ENCODE data around the gene AHCTF1. TPM values are rescaled to one million over a fixed set of nuclear protein-coding genes. Genes with fewer than 3 reads are reported as not detected.
A peak's percentile ranks its signal among the peaks of the same experiment; 100 is the strongest.

AHCTF1 gene, protein sequence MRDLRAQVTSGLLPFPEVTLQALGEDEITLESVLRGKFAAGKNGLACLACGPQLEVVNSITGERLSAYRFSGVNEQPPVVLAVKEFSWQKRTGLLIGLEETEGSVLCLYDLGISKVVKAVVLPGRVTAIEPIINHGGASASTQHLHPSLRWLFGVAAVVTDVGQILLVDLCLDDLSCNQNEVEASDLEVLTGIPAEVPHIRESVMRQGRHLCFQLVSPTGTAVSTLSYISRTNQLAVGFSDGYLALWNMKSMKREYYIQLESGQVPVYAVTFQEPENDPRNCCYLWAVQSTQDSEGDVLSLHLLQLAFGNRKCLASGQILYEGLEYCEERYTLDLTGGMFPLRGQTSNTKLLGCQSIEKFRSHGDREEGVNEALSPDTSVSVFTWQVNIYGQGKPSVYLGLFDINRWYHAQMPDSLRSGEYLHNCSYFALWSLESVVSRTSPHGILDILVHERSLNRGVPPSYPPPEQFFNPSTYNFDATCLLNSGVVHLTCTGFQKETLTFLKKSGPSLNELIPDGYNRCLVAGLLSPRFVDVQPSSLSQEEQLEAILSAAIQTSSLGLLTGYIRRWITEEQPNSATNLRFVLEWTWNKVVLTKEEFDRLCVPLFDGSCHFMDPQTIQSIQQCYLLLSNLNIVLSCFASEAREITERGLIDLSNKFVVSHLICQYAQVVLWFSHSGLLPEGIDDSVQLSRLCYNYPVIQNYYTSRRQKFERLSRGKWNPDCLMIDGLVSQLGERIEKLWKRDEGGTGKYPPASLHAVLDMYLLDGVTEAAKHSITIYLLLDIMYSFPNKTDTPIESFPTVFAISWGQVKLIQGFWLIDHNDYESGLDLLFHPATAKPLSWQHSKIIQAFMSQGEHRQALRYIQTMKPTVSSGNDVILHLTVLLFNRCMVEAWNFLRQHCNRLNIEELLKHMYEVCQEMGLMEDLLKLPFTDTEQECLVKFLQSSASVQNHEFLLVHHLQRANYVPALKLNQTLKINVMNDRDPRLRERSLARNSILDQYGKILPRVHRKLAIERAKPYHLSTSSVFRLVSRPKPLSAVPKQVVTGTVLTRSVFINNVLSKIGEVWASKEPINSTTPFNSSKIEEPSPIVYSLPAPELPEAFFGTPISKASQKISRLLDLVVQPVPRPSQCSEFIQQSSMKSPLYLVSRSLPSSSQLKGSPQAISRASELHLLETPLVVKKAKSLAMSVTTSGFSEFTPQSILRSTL (N-terminal part only)
- 13.0 and 18.1 TPM in 2 replicates for polyA plus RNA-seq (2011; rRNA removed)
- polyA minus RNA-seq (2011; rRNA and poly(A)+ RNA removed) = 16.0 and 33.2 TPM in 2 replicates

GRCh38 chr1:246931549-246932365 is at the start of gene AHCTF1:
Gene AHCTF1, minus strand, starts transcription at chr1:246931948. Its CDS starts 13,578 bp downstream, at chr1:246918370.
- ChIA-PET POLR2A (interaction anchor here (0.5 to 0.8 kb wide), 8 partner anchors 22 to 441 kb away, joined by 3 to 6 read pairs (median 3); partner anchors contain the start of gene ZNF670), CTCF (interaction anchor here (0.6 kb wide), 1 partner anchor 73 kb away, joined by 3 read pairs; no protein-coding TSS in a partner anchor)
- H3K27me3 ChIP-seq (ENCODE audit: control insufficient read depth, insufficient read depth, low read length) = no peaks in the 10 kb centered on the region
- peak within 1 kb of the TSS; percentile 82 for H3K4me3 ChIP-seq (ENCODE audit: low read depth, low read length)
- H3K27ac ChIP-seq (ENCODE audit: low read depth, low read length) = peak within 1 kb of the TSS; percentile 81
- peaks cover 1% of the 10 kb centered on the region; the same call in 1 of the 2 replicates for H3K9me3 ChIP-seq (ENCODE audit: control insufficient read depth, insufficient read depth, low read length)
- TF ChIP-seq, protein P1, sequence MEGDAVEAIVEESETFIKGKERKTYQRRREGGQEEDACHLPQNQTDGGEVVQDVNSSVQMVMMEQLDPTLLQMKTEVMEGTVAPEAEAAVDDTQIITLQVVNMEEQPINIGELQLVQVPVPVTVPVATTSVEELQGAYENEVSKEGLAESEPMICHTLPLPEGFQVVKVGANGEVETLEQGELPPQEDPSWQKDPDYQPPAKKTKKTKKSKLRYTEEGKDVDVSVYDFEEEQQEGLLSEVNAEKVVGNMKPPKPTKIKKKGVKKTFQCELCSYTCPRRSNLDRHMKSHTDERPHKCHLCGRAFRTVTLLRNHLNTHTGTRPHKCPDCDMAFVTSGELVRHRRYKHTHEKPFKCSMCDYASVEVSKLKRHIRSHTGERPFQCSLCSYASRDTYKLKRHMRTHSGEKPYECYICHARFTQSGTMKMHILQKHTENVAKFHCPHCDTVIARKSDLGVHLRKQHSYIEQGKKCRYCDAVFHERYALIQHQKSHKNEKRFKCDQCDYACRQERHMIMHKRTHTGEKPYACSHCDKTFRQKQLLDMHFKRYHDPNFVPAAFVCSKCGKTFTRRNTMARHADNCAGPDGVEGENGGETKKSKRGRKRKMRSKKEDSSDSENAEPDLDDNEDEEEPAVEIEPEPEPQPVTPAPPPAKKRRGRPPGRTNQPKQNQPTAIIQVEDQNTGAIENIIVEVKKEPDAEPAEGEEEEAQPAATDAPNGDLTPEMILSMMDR (IDR thresholded peaks at IDR 0.05; ENCODE audit: low read depth, low read length) = no peak
- peak; percentile 95 for DNase-seq (ENCODE audit: low read depth, low spot score)

- Histone ChIP-seq H3K27me3 (ENCODE audit: control insufficient read depth, insufficient read depth, low read length) (no peaks in the 10 kb centered on the region), H3K9me3 (ENCODE audit: control insufficient read depth, insufficient read depth, low read length) (peaks cover 32% of the 10 kb centered on the region), H3K4me3 (ENCODE audit: low read depth, low read length) (no peak overlapping the region), H3K27ac (ENCODE audit: low read depth, low read length) (no peak overlapping the region)
- ChIA-PET CTCF (no interaction called here), POLR2A (interaction anchor here (0.6 kb wide), 1 partner anchor 42 kb away, joined by 3 read pairs; no protein-coding TSS in a partner anchor)
- DNase-seq (ENCODE audit: low read depth, low spot score) = no peak
- TF ChIP-seq, protein P1 (IDR thresholded peaks at IDR 0.05; ENCODE audit: low read depth, low read length) = no peak
These were observed 47.0 kb upstream of the AHCTF1 start for GRCh38 chr1:246978785-246979184.

GRCh38 chr1:246978281-246978680 is 46.5 kb upstream of the AHCTF1 start:
- ChIA-PET POLR2A (no interaction called here), CTCF (no interaction called here)
- Histone ChIP-seq H3K27me3 (ENCODE audit: control insufficient read depth, insufficient read depth, low read length) (no peaks in the 10 kb centered on the region), H3K9me3 (ENCODE audit: control insufficient read depth, insufficient read depth, low read length) (peaks cover 27% of the 10 kb centered on the region), H3K27ac (ENCODE audit: low read depth, low read length) (no peak overlapping the region), H3K4me3 (ENCODE audit: low read depth, low read length) (no peak overlapping the region)
- TF ChIP-seq, protein P1 (IDR thresholded peaks at IDR 0.05; ENCODE audit: low read depth, low read length) = no peak
- DNase-seq (ENCODE audit: low read depth, low spot score) = no peak

GRCh38 chr1:246971969-246972368 is 40.2 kb upstream of the AHCTF1 start:
- no peak for DNase-seq (ENCODE audit: low read depth, low spot score)
- CTCF ChIA-PET = interaction anchor here (1.3 kb wide), 1 partner anchor 9 kb away, joined by 3 read pairs; no protein-coding TSS in a partner anchor
- TF ChIP-seq, protein P1 (IDR thresholded peaks at IDR 0.05; ENCODE audit: low read depth, low read length) = no peak
- H3K9me3 ChIP-seq (ENCODE audit: control insufficient read depth, insufficient read depth, low read length) = peaks cover 24% of the 10 kb centered on the region
- no peak overlapping the region for H3K4me3 ChIP-seq (ENCODE audit: low read depth, low read length)
- POLR2A ChIA-PET = no interaction called here
- no peak overlapping the region for H3K27ac ChIP-seq (ENCODE audit: low read depth, low read length)
- no peaks in the 10 kb centered on the region for H3K27me3 ChIP-seq (ENCODE audit: control insufficient read depth, insufficient read depth, low read length)
